ENCODE measurements around the gene CD3E. TPM values are rescaled to one million over a fixed set of nuclear protein-coding genes. Genes with fewer than 3 reads are reported as not detected.
"Not testable (repeated sequence)": the region's sequence is repeated elsewhere in the genome, so short reads cannot be mapped to it uniquely, and the experiment has no call there.

Gene CD3E
- total and polyA plus RNA-seq, 2 donors = 203 to 328 TPM

DNA sequence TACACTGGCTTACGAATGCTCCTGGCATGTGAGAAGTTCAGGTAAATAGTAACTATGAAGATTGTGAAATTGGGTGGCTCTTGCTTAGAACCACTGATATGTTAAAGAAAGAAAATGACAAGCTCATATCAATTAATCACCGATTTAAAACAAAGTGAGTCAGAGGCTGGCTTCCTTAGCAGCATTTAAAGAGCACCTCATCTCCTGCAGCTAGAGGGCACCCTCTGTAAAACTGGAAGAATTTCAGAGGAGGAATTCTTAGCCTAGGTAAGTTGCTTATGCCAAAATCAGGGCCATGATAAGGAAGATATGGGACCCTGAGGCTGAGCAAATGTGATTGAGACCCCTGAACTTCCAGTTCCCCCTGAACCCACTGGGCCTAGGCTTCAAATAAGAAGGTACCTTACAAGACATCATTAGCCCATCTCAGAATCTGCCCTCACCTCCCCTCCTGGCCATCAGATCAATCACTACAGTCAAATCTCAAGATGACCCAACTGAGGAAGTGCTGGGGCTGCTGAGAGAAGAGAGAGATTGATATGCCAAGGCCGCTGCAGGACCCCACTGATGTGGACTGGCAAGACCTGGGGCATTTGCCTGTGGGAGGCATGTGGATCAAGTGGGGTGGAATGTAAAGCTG is 8.6 kb upstream of the CD3E start:
- H3K27ac ChIP-seq (ENCODE audit: low read depth in 1 of 2, low read length in 1 of 2) = no peak overlapping the region
- DNase-seq (ENCODE audit: low read depth in 6 of 9, low spot score in 9 of 9) = peak in 2 of 9 donors; percentile 58 to 78
- H3K27me3 ChIP-seq (ENCODE audit: control insufficient read depth in 2 of 2, insufficient read depth in 1 of 2, low read length in 1 of 2) = no peaks in the 10 kb centered on the region
- no peaks in the 10 kb centered on the region for H3K36me3 ChIP-seq (ENCODE audit: control insufficient read depth in 2 of 2, insufficient read depth in 2 of 2, low read length in 1 of 2)
- H3K4me3 ChIP-seq (ENCODE audit: low read length in 2 of 2) = no peak overlapping the region
- WGBS = 69% methylated on average over 3 of the region's 3 CpGs
- no peaks in the 10 kb centered on the region for H3K9me3 ChIP-seq (ENCODE audit: control insufficient read depth in 2 of 2, insufficient read depth in 1 of 2, low read length in 1 of 2)
- H3K4me1 ChIP-seq (ENCODE audit: control insufficient read depth in 2 of 2, insufficient read depth in 2 of 2, low read length in 2 of 2) = peaks cover 13 to 20% of the 10 kb centered on the region in 2 donors

DNA sequence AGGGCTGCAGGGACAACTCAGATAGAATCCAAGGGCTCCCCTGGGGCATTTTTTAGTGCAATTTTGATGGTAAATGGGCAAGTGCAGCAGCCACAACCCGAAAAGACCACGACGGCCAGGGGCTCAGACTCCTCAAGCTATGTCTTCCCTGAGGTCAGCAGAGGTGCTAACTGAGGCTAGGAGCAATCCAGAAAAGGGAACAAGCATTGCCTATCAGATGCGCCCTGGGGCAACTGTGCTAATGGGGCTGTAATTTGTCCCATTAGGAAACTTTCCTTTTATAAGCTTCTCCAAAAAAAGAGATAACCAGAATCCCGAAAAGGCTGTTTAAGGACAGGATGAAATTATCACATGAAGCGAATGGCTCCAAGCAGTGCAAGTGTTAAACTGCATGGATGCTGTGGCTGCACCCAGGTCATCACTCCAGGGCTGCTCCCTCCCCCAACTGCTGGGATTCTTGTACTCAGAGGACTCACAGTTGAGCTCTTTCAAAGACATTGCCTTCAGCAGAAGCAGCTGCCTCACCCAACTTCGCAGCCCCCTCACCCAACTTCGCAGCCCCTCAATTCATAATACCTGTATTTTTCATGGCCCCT is 2.8 kb upstream of the CD3E start:
- DNase-seq (ENCODE audit: low read depth in 6 of 9, low spot score in 9 of 9) = no peak
- 94% methylated on average over 8 of the region's 8 CpGs for whole genome bisulfite sequencing

DNA sequence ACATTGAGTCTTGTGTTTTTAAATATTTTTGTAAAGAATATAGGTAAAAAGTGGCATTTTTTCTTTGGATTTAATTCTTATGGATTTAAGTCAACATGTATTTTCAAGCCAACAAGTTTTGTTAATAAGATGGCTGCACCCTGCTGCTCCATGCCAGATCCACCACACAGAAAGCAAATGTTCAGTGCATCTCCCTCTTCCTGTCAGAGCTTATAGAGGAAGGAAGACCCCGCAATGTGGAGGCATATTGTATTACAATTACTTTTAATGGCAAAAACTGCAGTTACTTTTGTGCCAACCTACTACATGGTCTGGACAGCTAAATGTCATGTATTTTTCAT is 333 bp upstream of the CD3E start:
- 4% methylated on average over 1 of the region's 1 CpG for WGBS

More for the DNA sequence above, 2.8 kb upstream of the CD3E start:
- Histone ChIP-seq H3K36me3 (ENCODE audit: control insufficient read depth in 2 of 2, insufficient read depth in 2 of 2, low read length in 1 of 2) (peaks cover 2 to 5% of the 10 kb centered on the region in 2 donors), H3K27me3 (ENCODE audit: control insufficient read depth in 2 of 2, insufficient read depth in 1 of 2, low read length in 1 of 2) (no peaks in the 10 kb centered on the region), H3K4me3 (ENCODE audit: low read length in 2 of 2) (no peak overlapping the region), H3K4me1 (ENCODE audit: control insufficient read depth in 2 of 2, insufficient read depth in 2 of 2, low read length in 2 of 2) (peaks cover 18 to 45% of the 10 kb centered on the region in 2 donors), H3K27ac (ENCODE audit: low read depth in 1 of 2, low read length in 1 of 2) (no peak overlapping the region), H3K9me3 (ENCODE audit: control insufficient read depth in 2 of 2, insufficient read depth in 1 of 2, low read length in 1 of 2) (no peaks in the 10 kb centered on the region)

DNA sequence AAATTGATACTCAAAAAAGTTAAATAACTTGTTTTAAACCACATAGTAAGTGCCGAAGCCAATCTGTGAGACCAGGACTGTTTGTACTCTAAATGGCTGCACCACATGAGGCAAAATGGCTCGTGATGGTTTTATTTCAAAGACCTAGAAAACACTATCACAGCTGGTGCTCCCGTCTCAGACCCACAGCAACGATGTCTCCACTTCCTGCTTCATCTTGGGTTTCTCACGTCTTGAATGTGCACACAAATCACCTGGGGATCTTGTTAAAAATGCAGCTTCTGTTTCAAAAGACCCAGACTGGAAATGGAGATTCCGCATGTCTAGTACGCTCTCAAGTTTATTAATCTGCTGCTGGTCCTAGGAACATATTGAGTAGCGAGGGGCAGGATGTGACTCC is 1.2 kb downstream of the CD3E start:
- no peaks in the 10 kb centered on the region for H3K27me3 ChIP-seq (ENCODE audit: control insufficient read depth in 2 of 2, insufficient read depth in 1 of 2, low read length in 1 of 2)
- H3K4me1 ChIP-seq (ENCODE audit: control insufficient read depth in 2 of 2, insufficient read depth in 2 of 2, low read length in 2 of 2) = peaks cover 30 to 64% of the 10 kb centered on the region in 2 donors
- no peaks in the 10 kb centered on the region for H3K9me3 ChIP-seq (ENCODE audit: control insufficient read depth in 2 of 2, insufficient read depth in 1 of 2, low read length in 1 of 2)
- peak overlapping the region; percentile 92 to 96 for H3K27ac ChIP-seq (ENCODE audit: low read depth in 1 of 2, low read length in 1 of 2)
- 14% methylated on average over 8 of the region's 8 CpGs for WGBS
- peak overlapping the region; percentile 57 to 63 for H3K4me3 ChIP-seq (ENCODE audit: low read length in 2 of 2)
- peaks cover 16 to 44% of the 10 kb centered on the region in 2 donors for H3K36me3 ChIP-seq (ENCODE audit: control insufficient read depth in 2 of 2, insufficient read depth in 2 of 2, low read length in 1 of 2)
- DNase-seq (ENCODE audit: low read depth in 6 of 9, low spot score in 9 of 9) = peak in 6 of 9 donors; percentile 74 to 93 (median 80)

More for the DNA sequence above, 333 bp upstream of the CD3E start:
- DNase-seq (ENCODE audit: low read depth in 6 of 9, low spot score in 9 of 9) = peak in 1 of 9 donors; percentile 78
- H3K27me3 ChIP-seq (ENCODE audit: control insufficient read depth in 2 of 2, insufficient read depth in 1 of 2, low read length in 1 of 2) = no peaks in the 10 kb centered on the region
- peak overlapping the region; percentile 92 to 98 for H3K27ac ChIP-seq (ENCODE audit: low read depth in 1 of 2, low read length in 1 of 2)
- peak overlapping the region; percentile 57 to 63 for H3K4me3 ChIP-seq (ENCODE audit: low read length in 2 of 2)
- H3K4me1 ChIP-seq (ENCODE audit: control insufficient read depth in 2 of 2, insufficient read depth in 2 of 2, low read length in 2 of 2) = peaks cover 27 to 60% of the 10 kb centered on the region in 2 donors
- H3K9me3 ChIP-seq (ENCODE audit: control insufficient read depth in 2 of 2, insufficient read depth in 1 of 2, low read length in 1 of 2) = no peaks in the 10 kb centered on the region
- H3K36me3 ChIP-seq (ENCODE audit: control insufficient read depth in 2 of 2, insufficient read depth in 2 of 2, low read length in 1 of 2) = peaks cover 16 to 30% of the 10 kb centered on the region in 2 donors

DNA sequence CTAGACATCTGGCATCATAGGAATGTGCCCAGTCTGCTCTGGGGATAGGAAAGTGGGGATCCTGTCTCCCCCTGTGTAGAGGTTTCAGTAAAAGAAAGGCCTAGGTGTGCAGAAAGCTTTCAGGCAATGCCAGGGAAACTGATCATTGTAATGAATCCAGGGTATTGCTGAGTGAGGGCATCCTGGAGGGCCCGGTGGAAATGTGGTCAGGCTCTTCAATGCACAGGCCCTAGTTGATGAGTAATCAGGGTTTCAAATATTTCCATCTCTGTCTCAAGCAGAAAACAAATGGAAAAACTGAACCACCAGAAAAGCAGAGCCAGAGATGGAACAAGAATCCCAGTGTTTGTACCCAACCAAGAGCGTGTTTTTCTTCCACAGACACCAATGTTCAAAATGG is 2.0 kb downstream of the CD3E start:
- WGBS = 75% methylated on average over 2 of the region's 2 CpGs
- DNase-seq (ENCODE audit: low read depth in 6 of 9, low spot score in 9 of 9) = no peak
- H3K27ac ChIP-seq (ENCODE audit: low read depth in 1 of 2, low read length in 1 of 2) = peak overlapping the region; percentile 92 to 96

DNA sequence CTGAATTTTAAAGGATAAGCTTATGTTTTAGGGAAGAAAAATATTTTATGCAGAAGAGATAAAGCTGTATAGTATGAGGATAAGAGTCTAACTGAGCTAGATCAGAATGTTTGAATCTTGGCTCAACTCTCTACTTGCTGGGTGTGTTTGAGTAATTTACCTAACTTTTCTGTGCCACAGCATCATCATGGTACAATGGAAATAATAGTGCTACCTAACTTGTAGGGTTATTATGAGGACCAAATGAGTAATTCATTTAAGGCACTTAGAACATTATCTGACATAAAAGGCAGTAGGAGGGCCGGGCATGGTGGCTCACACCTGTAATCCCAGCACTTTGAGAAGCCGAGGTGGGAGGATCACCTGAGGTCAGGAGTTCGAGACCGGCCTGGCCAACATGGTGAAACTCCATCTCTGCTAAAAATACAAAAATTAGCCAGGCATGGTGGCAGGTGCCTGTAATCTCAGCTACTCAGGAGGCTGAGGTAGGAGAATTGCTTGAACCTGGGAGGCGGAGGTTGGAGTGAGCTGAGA is 4.5 kb downstream of the CD3E start:
- 91% methylated on average over 5 of the region's 5 CpGs for WGBS
- not testable (repeated sequence) for H3K27ac ChIP-seq (ENCODE audit: low read depth in 1 of 2, low read length in 1 of 2); H3K27me3 ChIP-seq (ENCODE audit: control insufficient read depth in 2 of 2, insufficient read depth in 1 of 2, low read length in 1 of 2); H3K9me3 ChIP-seq (ENCODE audit: control insufficient read depth in 2 of 2, insufficient read depth in 1 of 2, low read length in 1 of 2); DNase-seq (ENCODE audit: low read depth in 6 of 9, low spot score in 9 of 9); H3K4me3 ChIP-seq (ENCODE audit: low read length in 2 of 2)
- Histone ChIP-seq H3K36me3 (ENCODE audit: control insufficient read depth in 2 of 2, insufficient read depth in 2 of 2, low read length in 1 of 2) (peaks cover 40 to 77% of the 10 kb centered on the region in 2 donors), H3K4me1 (ENCODE audit: control insufficient read depth in 2 of 2, insufficient read depth in 2 of 2, low read length in 2 of 2) (peaks cover 39 to 65% of the 10 kb centered on the region in 2 donors)

More for the DNA sequence above, 2.0 kb downstream of the CD3E start:
- Histone ChIP-seq H3K9me3 (ENCODE audit: control insufficient read depth in 2 of 2, insufficient read depth in 1 of 2, low read length in 1 of 2) (no peaks in the 10 kb centered on the region), H3K36me3 (ENCODE audit: control insufficient read depth in 2 of 2, insufficient read depth in 2 of 2, low read length in 1 of 2) (peaks cover 20 to 52% of the 10 kb centered on the region in 2 donors), H3K4me3 (ENCODE audit: low read length in 2 of 2) (peak overlapping the region; percentile 57 to 63), H3K4me1 (ENCODE audit: control insufficient read depth in 2 of 2, insufficient read depth in 2 of 2, low read length in 2 of 2) (peaks cover 30 to 65% of the 10 kb centered on the region in 2 donors), H3K27me3 (ENCODE audit: control insufficient read depth in 2 of 2, insufficient read depth in 1 of 2, low read length in 1 of 2) (no peaks in the 10 kb centered on the region)

DNA sequence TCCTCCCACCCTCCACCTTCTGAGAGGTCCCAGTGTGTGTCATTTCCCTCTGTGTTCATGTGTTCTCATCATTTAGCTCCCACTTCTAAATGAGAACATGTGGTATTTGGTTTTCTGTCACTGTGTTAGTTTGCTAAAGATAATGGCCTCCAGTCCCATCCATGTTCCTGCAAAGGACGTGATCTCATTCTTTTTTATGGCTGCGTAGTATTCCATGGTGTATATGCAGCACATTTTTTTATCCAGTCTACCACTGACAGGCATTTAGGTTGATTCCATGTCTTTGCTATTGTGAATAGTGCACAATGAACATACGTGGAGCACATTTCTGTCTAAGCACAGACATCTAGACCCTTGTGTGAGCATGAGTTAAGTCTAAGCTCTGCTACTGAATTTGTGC is 5.7 kb downstream of the CD3E start:
- H3K9me3 ChIP-seq (ENCODE audit: control insufficient read depth in 2 of 2, insufficient read depth in 1 of 2, low read length in 1 of 2) = no peaks in the 10 kb centered on the region
- H3K27ac ChIP-seq (ENCODE audit: low read depth in 1 of 2, low read length in 1 of 2) = peak overlapping the region in 1 of 2 donors; percentile 21
- no peak overlapping the region for H3K4me3 ChIP-seq (ENCODE audit: low read length in 2 of 2)
- DNase-seq (ENCODE audit: low read depth in 6 of 9, low spot score in 9 of 9) = no peak
- H3K27me3 ChIP-seq (ENCODE audit: control insufficient read depth in 2 of 2, insufficient read depth in 1 of 2, low read length in 1 of 2) = no peaks in the 10 kb centered on the region
- WGBS = 96% methylated on average over 3 of the region's 3 CpGs
- H3K4me1 ChIP-seq (ENCODE audit: control insufficient read depth in 2 of 2, insufficient read depth in 2 of 2, low read length in 2 of 2) = peaks cover 49 to 73% of the 10 kb centered on the region in 2 donors
- peaks cover 52 to 89% of the 10 kb centered on the region in 2 donors for H3K36me3 ChIP-seq (ENCODE audit: control insufficient read depth in 2 of 2, insufficient read depth in 2 of 2, low read length in 1 of 2)

DNA sequence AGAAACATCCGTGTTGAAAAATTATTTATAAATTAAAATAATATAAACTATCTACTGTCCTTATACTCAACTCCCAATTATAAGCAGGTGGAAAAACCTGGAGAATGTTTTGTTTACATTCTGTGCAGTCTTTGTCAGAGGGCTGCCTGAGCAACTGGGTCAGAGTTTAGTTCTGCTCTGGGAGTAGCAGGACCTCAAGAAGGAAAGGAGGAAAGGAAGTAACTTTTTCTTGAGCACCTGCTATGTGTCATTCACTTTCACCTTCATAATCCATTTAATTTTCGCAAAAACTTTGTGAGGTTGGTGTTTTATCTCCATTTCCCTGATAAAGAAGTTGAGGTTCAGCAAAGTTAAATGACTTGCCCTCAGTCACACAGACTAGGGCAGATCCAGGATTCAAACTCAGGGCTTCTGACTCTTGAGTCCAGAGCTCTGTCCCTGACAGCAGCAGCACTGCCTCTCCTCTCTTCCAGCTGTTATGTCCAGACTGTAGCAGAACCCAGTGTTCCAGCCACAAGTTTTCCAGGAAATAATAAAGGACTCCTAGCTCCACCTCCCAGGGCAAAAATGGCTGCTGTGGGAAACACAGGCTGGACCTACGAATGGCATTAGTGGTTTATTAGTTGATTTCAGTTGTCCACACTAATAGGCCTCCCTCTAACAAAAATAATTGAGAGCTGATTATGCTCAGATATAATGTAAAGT is 6.4 kb downstream of the CD3E start:
- 94% methylated on average over 3 of the region's 3 CpGs for WGBS
- peak overlapping the region; percentile 55 to 92 for H3K27ac ChIP-seq (ENCODE audit: low read depth in 1 of 2, low read length in 1 of 2)
- DNase-seq (ENCODE audit: low read depth in 6 of 9, low spot score in 9 of 9) = no peak
- H3K4me1 ChIP-seq (ENCODE audit: control insufficient read depth in 2 of 2, insufficient read depth in 2 of 2, low read length in 2 of 2) = peaks cover 55 to 79% of the 10 kb centered on the region in 2 donors
- H3K9me3 ChIP-seq (ENCODE audit: control insufficient read depth in 2 of 2, insufficient read depth in 1 of 2, low read length in 1 of 2) = no peaks in the 10 kb centered on the region
- peak overlapping the region in 1 of 2 donors; percentile 17 for H3K4me3 ChIP-seq (ENCODE audit: low read length in 2 of 2)
- no peaks in the 10 kb centered on the region for H3K27me3 ChIP-seq (ENCODE audit: control insufficient read depth in 2 of 2, insufficient read depth in 1 of 2, low read length in 1 of 2)
- peaks cover 55 to 96% of the 10 kb centered on the region in 2 donors for H3K36me3 ChIP-seq (ENCODE audit: control insufficient read depth in 2 of 2, insufficient read depth in 2 of 2, low read length in 1 of 2)

DNA sequence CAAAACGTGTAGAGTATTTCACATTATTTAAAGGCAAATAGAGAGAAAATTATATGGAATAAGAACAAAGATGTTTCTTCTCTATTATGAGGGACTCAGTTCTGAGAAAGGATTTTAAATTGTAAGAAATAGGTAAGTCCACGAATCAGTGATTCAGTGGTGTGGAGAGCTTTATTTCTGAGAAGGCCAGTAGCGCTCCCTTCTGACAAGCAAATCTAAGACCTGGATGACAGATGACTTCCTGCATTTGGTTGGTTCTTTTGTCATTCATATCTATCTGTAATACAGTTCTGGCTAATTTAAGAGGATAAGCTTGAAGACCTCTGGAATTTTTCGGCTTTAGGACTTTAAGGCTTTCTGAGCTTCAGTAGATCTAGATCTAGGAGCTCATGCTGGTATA is 7.0 kb downstream of the CD3E start:
- H3K27ac ChIP-seq (ENCODE audit: low read depth in 1 of 2, low read length in 1 of 2) = peak overlapping the region in 1 of 2 donors; percentile 92
- peaks cover 58 to 84% of the 10 kb centered on the region in 2 donors for H3K4me1 ChIP-seq (ENCODE audit: control insufficient read depth in 2 of 2, insufficient read depth in 2 of 2, low read length in 2 of 2)
- H3K36me3 ChIP-seq (ENCODE audit: control insufficient read depth in 2 of 2, insufficient read depth in 2 of 2, low read length in 1 of 2) = peaks cover 55 to 94% of the 10 kb centered on the region in 2 donors
- peak overlapping the region in 1 of 2 donors; percentile 16 for H3K4me3 ChIP-seq (ENCODE audit: low read length in 2 of 2)
- H3K27me3 ChIP-seq (ENCODE audit: control insufficient read depth in 2 of 2, insufficient read depth in 1 of 2, low read length in 1 of 2) = no peaks in the 10 kb centered on the region
- WGBS = 89% methylated on average over 4 of the region's 4 CpGs
- DNase-seq (ENCODE audit: low read depth in 6 of 9, low spot score in 9 of 9) = no peak
- H3K9me3 ChIP-seq (ENCODE audit: control insufficient read depth in 2 of 2, insufficient read depth in 1 of 2, low read length in 1 of 2) = no peaks in the 10 kb centered on the region

All from thymus (tissue), 11 donors.